GM12891 (cell line): ENCODE data around the gene SOWAHC.

ENCODE experiments used
- POLR2A ChIP-seq: IDR thresholded peaks from 2 replicates; pipeline ENCODE4 v1.6.1; 2011; ENCODE audit warnings: low read depth, low read length, control low read depth
- POLR2AphosphoS5 ChIP-seq: IDR thresholded peaks from 2 replicates; pipeline ENCODE4 v1.6.1; 2011; ENCODE audit warnings: low read depth, low read length, control low read depth
- POU2F2 ChIP-seq: IDR thresholded peaks from 2 replicates; pipeline ENCODE4 v1.6.1; 2011; ENCODE audit warnings: low read depth, mild to moderate bottlenecking, control low read depth, low read length, moderate library complexity
- TAF1 ChIP-seq: IDR thresholded peaks from 2 replicates; pipeline ENCODE4 v1.6.1; 2011; ENCODE audit warnings: low read depth, low read length, control low read depth

DNA sequence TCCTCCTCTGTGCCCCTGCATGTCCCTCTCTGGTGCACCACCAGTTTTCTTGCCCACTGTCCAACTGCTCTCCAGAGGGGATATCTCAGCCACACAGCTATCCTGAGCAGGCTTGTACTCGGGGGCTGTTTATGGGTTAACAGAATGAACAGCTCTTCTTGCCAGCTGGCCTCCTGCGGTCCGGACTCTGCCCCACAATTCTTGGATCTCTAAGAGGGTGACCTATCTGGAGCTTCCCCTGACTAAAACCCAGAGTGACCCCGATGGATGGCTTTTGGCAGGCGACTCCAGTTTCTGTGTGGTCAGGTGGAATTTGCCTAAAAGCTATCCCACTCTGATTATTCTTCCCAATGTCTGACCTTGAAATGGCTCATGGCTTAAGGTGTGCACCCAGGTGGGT is 9.1 kb downstream of the SOWAHC start:
- no peak for TF ChIP-seq POLR2A
- TF ChIP-seq TAF1 = no peak
- no peak for TF ChIP-seq POLR2AphosphoS5
- TF ChIP-seq POU2F2 = no peak
